ENCODE measurements around the gene DGKI. TPM values are rescaled to one million over a fixed set of nuclear protein-coding genes. Genes with fewer than 3 reads are reported as not detected.

The DGKI gene
- total and polyA plus RNA-seq, 3 donors from 2014 or later, result 3.2 to 6.6 (median 4.3) TPM

GRCh38 chr7:137703291-137704010 lies 143.3 kb downstream of the DGKI start:
- no peak overlapping the region for H3K27ac ChIP-seq
- 90% methylated on average over 3 of the region's 3 CpGs for WGBS, 2 donors
- no peaks in the 10 kb centered on the region for H3K4me1 ChIP-seq
- H3K9me3 ChIP-seq, result no peaks in the 10 kb centered on the region
- no peaks in the 10 kb centered on the region for H3K36me3 ChIP-seq (ENCODE audit: low read depth, missing control alignments)
- intact Hi-C loops (cut with DNase I; ENCODE audit: low total_unique reads), result no loop called here
- no peak for DNase-seq
- no peak for TF ChIP-seq CTCF (IDR thresholded peaks at IDR 0.05)
- TF ChIP-seq POLR2A (IDR thresholded peaks at IDR 0.05), result no peak
- H3K27me3 ChIP-seq, result no peaks in the 10 kb centered on the region
- H3K4me3 ChIP-seq, result no peak overlapping the region

- no peak overlapping the region for H3K4me3 ChIP-seq
- no peaks in the 10 kb centered on the region for H3K4me1 ChIP-seq
- H3K27ac ChIP-seq, result no peak overlapping the region
- no peaks in the 10 kb centered on the region for H3K36me3 ChIP-seq (ENCODE audit: low read depth, missing control alignments)
- no peaks in the 10 kb centered on the region for H3K9me3 ChIP-seq
- WGBS, 2 donors, result 96 to 100% methylated on average over 1 of the region's 1 CpG
- intact Hi-C loops (cut with DNase I; ENCODE audit: low total_unique reads), result no loop called here
- DNase-seq, result no peak
- H3K27me3 ChIP-seq, result no peaks in the 10 kb centered on the region
- TF ChIP-seq CTCF (IDR thresholded peaks at IDR 0.05), result no peak
- TF ChIP-seq POLR2A (IDR thresholded peaks at IDR 0.05), result no peak
These were observed 149.8 kb downstream of the DGKI start for GRCh38 chr7:137696988-137697387.

GRCh38 chr7:137696376-137696775 lies 150.4 kb downstream of the DGKI start:
- Histone ChIP-seq H3K27me3 (no peaks in the 10 kb centered on the region), H3K4me1 (no peaks in the 10 kb centered on the region), H3K4me3 (no peak overlapping the region), H3K36me3 (ENCODE audit: low read depth, missing control alignments) (no peaks in the 10 kb centered on the region), H3K9me3 (no peaks in the 10 kb centered on the region), H3K27ac (no peak overlapping the region)
- no peak for DNase-seq
- WGBS, 2 donors, result 92 to 95% methylated on average over 2 of the region's 2 CpGs
- TF ChIP-seq CTCF (IDR thresholded peaks at IDR 0.05), result no peak
- no peak for TF ChIP-seq POLR2A (IDR thresholded peaks at IDR 0.05)
- intact Hi-C loops (cut with DNase I; ENCODE audit: low total_unique reads), result no loop called here

GRCh38 chr7:137695942-137696341 lies 150.8 kb downstream of the DGKI start:
- Histone ChIP-seq H3K36me3 (ENCODE audit: low read depth, missing control alignments) (no peaks in the 10 kb centered on the region), H3K9me3 (no peaks in the 10 kb centered on the region), H3K4me3 (no peak overlapping the region), H3K4me1 (no peaks in the 10 kb centered on the region), H3K27ac (no peak overlapping the region), H3K27me3 (no peaks in the 10 kb centered on the region)
- TF ChIP-seq POLR2A (IDR thresholded peaks at IDR 0.05) (no peak), CTCF (IDR thresholded peaks at IDR 0.05) (no peak)
- intact Hi-C loops (cut with DNase I; ENCODE audit: low total_unique reads), result no loop called here
- DNase-seq, result no peak
- WGBS, 2 donors, result 77 to 87% methylated on average over 7 of the region's 7 CpGs

GRCh38 chr7:137695494-137695893 lies 151.3 kb downstream of the DGKI start:
- Histone ChIP-seq H3K9me3 (no peaks in the 10 kb centered on the region), H3K4me1 (no peaks in the 10 kb centered on the region), H3K27me3 (no peaks in the 10 kb centered on the region), H3K4me3 (no peak overlapping the region), H3K27ac (no peak overlapping the region), H3K36me3 (ENCODE audit: low read depth, missing control alignments) (no peaks in the 10 kb centered on the region)
- 87 to 92% methylated on average over 3 of the region's 3 CpGs for WGBS, 2 donors
- TF ChIP-seq POLR2A (IDR thresholded peaks at IDR 0.05), result no peak
- TF ChIP-seq CTCF (IDR thresholded peaks at IDR 0.05), result no peak
- no peak for DNase-seq
- intact Hi-C loops (cut with DNase I; ENCODE audit: low total_unique reads), result no loop called here
